ENCODE data around the gene SCYGR8. TPM values are rescaled to one million over a fixed set of nuclear protein-coding genes. Genes with fewer than 3 reads are reported as not detected.

Gene SCYGR8
- total RNA-seq, 1 donor, result not detected

GRCh38 chr2:227759411-227760118 lies 13.9 kb downstream of the SCYGR8 start:
- DNase-seq (ENCODE audit: low read depth in 2 of 3, low spot score in 2 of 3), result peak in 1 of 3 donors; percentile 3

GRCh38 chr2:227761740-227762476 lies 16.2 kb downstream of the SCYGR8 start:
- DNase-seq (ENCODE audit: low read depth in 2 of 3, low spot score in 2 of 3), result no peak

- DNase-seq (ENCODE audit: low read depth in 2 of 3, low spot score in 2 of 3), result no peak
Measured at GRCh38 chr2:227765788-227766372, 20.2 kb downstream of the SCYGR8 start.

GRCh38 chr2:227766373-227766883 lies 20.7 kb downstream of the SCYGR8 start:
- peak; percentile 14 to 68 (median 48) for DNase-seq (ENCODE audit: low read depth in 2 of 3, low spot score in 2 of 3)

- DNase-seq (ENCODE audit: low read depth in 2 of 3, low spot score in 2 of 3), result no peak
Measured at GRCh38 chr2:227767830-227768229, 22.1 kb downstream of the SCYGR8 start.

GRCh38 chr2:227772197-227772661 lies 26.5 kb downstream of the SCYGR8 start:
- no peak for DNase-seq (ENCODE audit: low read depth in 2 of 3, low spot score in 2 of 3)

- no peak for DNase-seq (ENCODE audit: low read depth in 2 of 3, low spot score in 2 of 3)
Measured at GRCh38 chr2:227772932-227773331, 27.2 kb downstream of the SCYGR8 start.

GRCh38 chr2:227774011-227774624 lies 28.4 kb downstream of the SCYGR8 start:
- DNase-seq (ENCODE audit: low read depth in 2 of 3, low spot score in 2 of 3), result no peak

- no peak for DNase-seq (ENCODE audit: low read depth in 2 of 3, low spot score in 2 of 3)
Measured at GRCh38 chr2:227774895-227775842, 29.5 kb downstream of the SCYGR8 start.

- no peak for DNase-seq (ENCODE audit: low read depth in 2 of 3, low spot score in 2 of 3)
Measured at GRCh38 chr2:227780981-227781615, 35.4 kb downstream of the SCYGR8 start.

GRCh38 chr2:227781841-227782240 lies 36.1 kb downstream of the SCYGR8 start:
- DNase-seq (ENCODE audit: low read depth in 2 of 3, low spot score in 2 of 3), result no peak

GRCh38 chr2:227782804-227783203 lies 37.1 kb downstream of the SCYGR8 start:
- DNase-seq (ENCODE audit: low read depth in 2 of 3, low spot score in 2 of 3), result no peak

GRCh38 chr2:227783404-227784138 lies 37.9 kb downstream of the SCYGR8 start:
- peak in 2 of 3 donors; percentile 24 to 54 for DNase-seq (ENCODE audit: low read depth in 2 of 3, low spot score in 2 of 3)

- DNase-seq (ENCODE audit: low read depth in 2 of 3, low spot score in 2 of 3), result no peak
Measured at GRCh38 chr2:227785293-227785692, 39.6 kb downstream of the SCYGR8 start.

- no peak for DNase-seq (ENCODE audit: low read depth in 2 of 3, low spot score in 2 of 3)
Measured at GRCh38 chr2:227788561-227789018, 42.9 kb downstream of the SCYGR8 start.

- no peak for DNase-seq (ENCODE audit: low read depth in 2 of 3, low spot score in 2 of 3)
Measured at GRCh38 chr2:227789803-227790202, 44.1 kb downstream of the SCYGR8 start.

GRCh38 chr2:227793148-227793712 lies 47.5 kb downstream of the SCYGR8 start:
- no peak for DNase-seq (ENCODE audit: low read depth in 2 of 3, low spot score in 2 of 3)
